ENCODE data around the gene DELE1. TPM values are rescaled to one million over a fixed set of nuclear protein-coding genes. Genes with fewer than 3 reads are reported as not detected.

Gene DELE1
- total RNA-seq, 1 experiment from 2014 or later = 81.5 TPM

- peaks cover 14% of the 10 kb centered on the region for H3K4me1 Mint-ChIP-seq
- no peak overlapping the region for H3K27ac Mint-ChIP-seq
- ChIA-PET POLR2A (interaction anchor here (0.5 kb wide), 1 partner anchor 240 kb away, joined by 4 read pairs; no protein-coding TSS in a partner anchor), CTCF (interaction anchor here (0.5 to 3.9 kb wide), 5 partner anchors 18 to 382 kb away, joined by 3 to 24 read pairs (median 5); no protein-coding TSS in a partner anchor)
- no peak for TF ChIP-seq TEAD1 (CRISPR knock-in tag; IDR thresholded peaks at IDR 0.05)
- TF ChIP-seq ERG (CRISPR knock-in tag; IDR thresholded peaks at IDR 0.05) = no peak
- no peak for TF ChIP-seq ATF6 (CRISPR knock-in tag; IDR thresholded peaks at IDR 0.05)
- TF ChIP-seq GABPB1 (CRISPR knock-in tag; IDR thresholded peaks at IDR 0.05) = no peak
- TF ChIP-seq NR1H2 (CRISPR knock-in tag; IDR thresholded peaks at IDR 0.05) = no peak
- TF ChIP-seq PRDM15 (CRISPR knock-in tag; IDR thresholded peaks at IDR 0.05) = no peak
- no peak for TF ChIP-seq E2F5 (CRISPR knock-in tag; IDR thresholded peaks at IDR 0.05)
- no peak for TF ChIP-seq CDX4 (CRISPR knock-in tag; IDR thresholded peaks at IDR 0.05; ENCODE audit: borderline replicate concordance)
- TF ChIP-seq JAZF1 (CRISPR knock-in tag; IDR thresholded peaks at IDR 0.05) = no peak
- no peak for TF ChIP-seq CBFB (CRISPR knock-in tag; IDR thresholded peaks at IDR 0.05; ENCODE audit: low read depth)
- no peak for TF ChIP-seq MAX (CRISPR knock-in tag; IDR thresholded peaks at IDR 0.05)
- no peak for TF ChIP-seq OVOL2 (CRISPR knock-in tag; IDR thresholded peaks at IDR 0.05; ENCODE audit: borderline replicate concordance)
- no peak for TF ChIP-seq AFF4 (CRISPR knock-in tag; IDR thresholded peaks at IDR 0.05; ENCODE audit: borderline replicate concordance)
- no peak for TF ChIP-seq JUN (CRISPR knock-in tag; IDR thresholded peaks at IDR 0.05)
- TF ChIP-seq NR2C2 (CRISPR knock-in tag; IDR thresholded peaks at IDR 0.05) = no peak
- no peak for TF ChIP-seq GTF2I (CRISPR knock-in tag; conservative IDR thresholded peaks at IDR 0.05)
- no peak for TF ChIP-seq ZMAT4 (CRISPR knock-in tag; IDR thresholded peaks at IDR 0.05)
- TF ChIP-seq ATF2 (CRISPR knock-in tag; IDR thresholded peaks at IDR 0.05; ENCODE audit: borderline replicate concordance, low read depth) = no peak
- ATAC-seq (no peak), DNase-seq (ENCODE audit: low spot score) (no peak)
- H3K36me3 Mint-ChIP-seq = peaks cover 14% of the 10 kb centered on the region
- H3K4me3 Mint-ChIP-seq = no peak overlapping the region
- no peaks in the 10 kb centered on the region for H3K9me3 Mint-ChIP-seq
- no peaks in the 10 kb centered on the region; the same call in 1 of the 2 replicates for H3K27me3 Mint-ChIP-seq (ENCODE audit: low read depth)
Measured at GRCh38 chr5:141942185-141942857, 18.6 kb downstream of the DELE1 start.
